Muscle of arm (tissue), 14 donors: ENCODE data around the gene LIPK. TPM values are rescaled to one million over a fixed set of nuclear protein-coding genes. Genes with fewer than 3 reads are reported as not detected.
"Not testable (repeated sequence)": the region's sequence is repeated elsewhere in the genome, so short reads cannot be mapped to it uniquely, and the experiment has no call there.

Experiments used
- DNase-seq: peaks from one replicate; pipeline ENCODE4 v3.0.0-alpha.2; 2013
- long read RNA-seq, 11 donors: transcript quantifications; one replicate each; lab custom pipeline, GENCODE V29; 2026
- polyA plus RNA-seq, 12 donors: library from polyadenylated mRNA; unstranded; fragments of 120-200 nt; gene quantifications; one replicate each; pipeline ENCODE4 v1.2.1, GENCODE V29; 2013; ENCODE audit not compliant: insufficient read length in 12 of 12

The LIPK gene
- polyA plus RNA-seq, result 1 to 10 TPM in 2 of 12 donors, under 1 TPM in 1, not detected in 9; 0.95 to 4.2 (median 2.6) TPM
- long read RNA-seq, donor 1, result 0 reads
- long read RNA-seq, donor 2, result 0 reads
- long read RNA-seq, donor 3, result 0 reads
- long read RNA-seq, donor 4, result 0 reads
- long read RNA-seq, donor 5, result 0 reads
- long read RNA-seq, donor 6, result 0 reads
- long read RNA-seq, donor 7, result 0 reads
- long read RNA-seq, donor 8, result 0 reads
- long read RNA-seq, donor 9, result 0 reads
- long read RNA-seq, donor 10, result 0 reads
- long read RNA-seq, donor 11, result 0 reads

- DNase-seq, result no peak
Observed at GRCh38 chr10:88705958-88706357, at the start of gene LIPK. LIPK (plus strand) TSS chr10:88706249; CDS start chr10:88724544, 18,295 bp downstream.

GRCh38 chr10:88657901-88658300 lies 48.1 kb upstream of the LIPK start:
- DNase-seq, result no peak

GRCh38 chr10:88659725-88660597 lies 46.1 kb upstream of the LIPK start:
- DNase-seq, result no peak

GRCh38 chr10:88660598-88660884 lies 45.5 kb upstream of the LIPK start:
- DNase-seq, result no peak

GRCh38 chr10:88661018-88661417 lies 45.0 kb upstream of the LIPK start:
- DNase-seq, result no peak

GRCh38 chr10:88661577-88661976 lies 44.5 kb upstream of the LIPK start:
- DNase-seq, result no peak

GRCh38 chr10:88663153-88663552 lies 42.9 kb upstream of the LIPK start:
- DNase-seq, result not testable (repeated sequence)

- DNase-seq, result no peak
Observed at GRCh38 chr10:88664142-88664541, 41.9 kb upstream of the LIPK start, which contains the start of gene LIPF. LIPF (plus strand) TSS chr10:88664442; CDS start chr10:88667298, 2,856 bp downstream.

- DNase-seq, result no peak
Observed at GRCh38 chr10:88668465-88668864, 37.6 kb upstream of the LIPK start.

- no peak for DNase-seq
Observed at GRCh38 chr10:88670497-88670896, 35.6 kb upstream of the LIPK start.

- no peak for DNase-seq
Observed at GRCh38 chr10:88672041-88672440, 34.0 kb upstream of the LIPK start.

- DNase-seq, result no peak
Observed at GRCh38 chr10:88676283-88677060, 29.6 kb upstream of the LIPK start.

- no peak for DNase-seq
Observed at GRCh38 chr10:88680958-88681357, 25.1 kb upstream of the LIPK start.

- DNase-seq, result no peak
Observed at GRCh38 chr10:88682491-88682890, 23.6 kb upstream of the LIPK start.

GRCh38 chr10:88687853-88688467 lies 18.1 kb upstream of the LIPK start:
- no peak for DNase-seq

GRCh38 chr10:88689366-88689765 lies 16.7 kb upstream of the LIPK start:
- DNase-seq, result no peak

GRCh38 chr10:88693392-88694020 lies 12.5 kb upstream of the LIPK start:
- DNase-seq, result no peak

GRCh38 chr10:88702848-88703597 lies 3.0 kb upstream of the LIPK start:
- DNase-seq, result no peak

- no peak for DNase-seq
Observed at GRCh38 chr10:88707429-88708155, 1.5 kb downstream of the LIPK start.

GRCh38 chr10:88709361-88709760 lies 3.3 kb downstream of the LIPK start:
- DNase-seq, result not testable (repeated sequence)
